NCI-H2196 treated with DMSO at 0.1 percent for 48 hours (cell line): Measurements from ENCODE around the gene FYN.
"Not testable (repeated sequence)": the region's sequence is repeated elsewhere in the genome, so short reads cannot be mapped to it uniquely, and the experiment has no call there.

Experiments used
- DNase-seq: peaks from one replicate; lab custom pipeline; 2025; ENCODE audit not compliant: unreplicated experiment; lab: John Stamatoyannopoulos, UW

The FYN gene

DNA sequence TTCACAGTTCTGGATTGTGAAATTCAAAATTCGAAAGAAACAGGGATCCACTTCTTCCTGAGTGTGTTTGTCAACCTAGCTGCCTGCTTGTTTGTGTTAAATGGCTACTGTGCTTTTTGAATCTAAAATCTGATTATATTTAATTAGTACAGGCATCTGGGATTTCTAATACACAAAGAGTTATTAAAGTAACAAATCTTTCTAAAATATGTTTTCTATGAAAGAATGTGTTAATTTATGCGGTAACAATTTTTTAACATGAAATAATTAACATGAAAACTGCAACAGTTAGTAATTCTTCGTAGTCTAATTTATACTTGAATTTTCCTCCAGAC lies 186.4 kb downstream of the FYN start:
- DNase-seq: no peak

DNA sequence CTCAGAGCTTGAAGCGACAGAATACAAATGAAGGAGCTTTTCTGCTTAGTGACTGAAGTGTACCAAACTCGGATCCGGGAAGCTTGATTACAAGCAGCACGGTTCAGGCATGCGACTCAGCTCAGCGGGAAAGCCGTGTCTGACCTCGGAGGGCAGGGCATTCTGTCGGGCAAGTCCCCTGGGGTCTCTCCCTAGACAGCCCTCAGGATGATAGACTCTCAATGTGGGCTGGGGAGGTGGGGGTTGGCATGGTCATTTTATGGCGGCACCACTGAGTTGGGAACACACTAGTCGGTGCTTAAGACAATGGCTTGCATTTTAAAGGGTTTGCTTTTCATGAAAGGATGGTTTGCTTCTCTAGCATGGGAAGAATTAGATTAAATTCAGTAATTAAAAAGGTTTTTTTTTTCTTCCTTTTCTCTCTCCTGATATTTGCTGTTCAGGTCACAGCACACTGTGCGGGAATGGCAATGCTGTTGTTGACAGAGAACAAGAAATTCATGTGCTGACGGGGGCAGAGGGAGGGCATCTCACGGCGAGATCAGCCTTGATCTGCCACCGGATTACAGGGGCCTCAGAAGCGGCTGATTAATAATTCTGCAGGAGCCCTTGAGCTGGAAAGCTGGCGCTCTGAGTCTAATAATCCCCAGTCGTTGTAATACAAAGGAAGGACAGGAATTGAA lies 186.9 kb downstream of the FYN start:
- DNase-seq: no peak

DNA sequence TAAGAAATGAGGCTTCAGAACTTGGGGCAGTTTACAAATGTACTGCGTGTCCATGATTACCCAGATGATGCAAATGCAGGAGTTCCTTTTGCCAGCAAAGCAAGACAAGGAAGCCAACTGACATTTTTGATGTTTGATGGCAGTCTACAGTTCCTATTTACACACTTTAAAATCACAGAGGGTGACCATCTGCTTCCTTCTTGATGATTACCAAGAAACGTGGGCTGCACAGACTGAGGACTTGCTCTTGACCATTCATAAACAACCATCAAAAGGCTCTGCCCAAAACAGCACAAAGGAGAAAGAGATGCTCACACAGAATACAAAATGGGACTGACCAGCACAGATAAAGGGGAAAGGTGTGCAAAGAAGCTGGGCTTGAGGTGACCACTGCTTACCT lies 187.7 kb downstream of the FYN start:
- no peak for DNase-seq

DNA sequence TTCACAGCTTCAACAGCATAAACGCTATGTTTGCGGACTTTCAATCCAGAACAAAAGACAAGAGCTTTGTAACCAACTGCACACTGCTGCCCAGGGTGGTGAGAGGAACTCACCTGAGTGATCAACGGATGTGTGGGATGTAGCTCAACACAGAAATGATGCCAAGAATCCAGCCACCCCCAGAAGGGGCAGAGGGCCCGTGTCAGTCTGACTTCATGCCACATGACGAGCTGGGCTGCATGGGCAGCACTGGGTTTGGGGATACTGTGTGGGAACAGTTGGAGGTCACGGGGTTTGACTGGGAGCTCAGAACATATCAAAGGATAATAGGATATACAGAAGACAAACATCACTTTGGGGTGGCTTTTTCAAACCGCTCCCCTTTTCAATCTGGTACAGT lies 188.2 kb downstream of the FYN start:
- no peak for DNase-seq

DNA sequence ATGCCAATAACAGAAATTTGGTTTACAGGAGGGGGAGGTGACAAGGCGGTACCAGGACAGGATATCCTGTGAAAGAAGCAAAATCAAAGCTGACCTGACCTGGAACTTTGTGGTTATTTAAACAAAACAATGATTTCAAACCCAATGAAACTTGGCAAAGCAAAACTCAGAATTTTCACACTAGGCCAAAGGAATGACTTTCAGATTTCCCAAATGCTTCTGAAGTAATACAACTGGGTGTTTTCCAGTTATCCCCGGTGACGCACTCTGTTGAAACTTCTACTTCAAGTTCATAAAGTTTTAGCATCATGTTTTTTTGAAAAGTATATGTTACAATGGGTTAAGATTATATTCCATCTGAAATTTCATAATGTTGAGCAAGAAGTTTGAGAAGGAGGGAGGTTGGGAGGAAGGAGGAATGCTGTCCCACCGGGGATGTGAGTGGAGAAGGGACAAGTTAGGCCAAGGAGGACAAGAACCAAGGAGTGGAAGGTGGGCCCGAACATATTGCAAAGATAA lies 189.4 kb downstream of the FYN start:
- no peak for DNase-seq

DNA sequence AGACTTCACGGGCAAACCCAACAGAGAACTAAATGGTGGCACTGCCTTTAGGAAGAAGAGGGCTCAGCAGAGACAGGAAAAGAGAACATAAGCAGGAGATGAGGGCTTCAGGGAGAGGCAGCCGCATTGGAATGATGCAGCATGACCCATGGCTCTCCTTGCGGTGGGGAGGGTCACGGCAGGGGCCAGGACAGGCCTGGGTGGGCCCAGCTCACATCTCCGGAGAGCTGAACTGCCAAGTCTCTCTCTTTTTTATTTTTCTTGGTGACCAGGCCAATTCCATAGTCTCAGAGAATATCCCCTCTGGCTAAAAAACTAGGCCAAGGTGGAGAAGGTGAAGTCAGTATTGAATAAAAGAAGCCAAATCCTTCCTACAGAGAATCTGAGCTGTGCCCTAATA lies 190.1 kb downstream of the FYN start:
- no peak for DNase-seq

GRCh38 chr6:111681860-111682259 lies 191.4 kb downstream of the FYN start:
- no peak for DNase-seq

GRCh38 chr6:111680811-111681609 lies 192.2 kb downstream of the FYN start:
- DNase-seq: not testable (repeated sequence)

GRCh38 chr6:111680015-111680712 lies 193.1 kb downstream of the FYN start:
- no peak for DNase-seq

DNA sequence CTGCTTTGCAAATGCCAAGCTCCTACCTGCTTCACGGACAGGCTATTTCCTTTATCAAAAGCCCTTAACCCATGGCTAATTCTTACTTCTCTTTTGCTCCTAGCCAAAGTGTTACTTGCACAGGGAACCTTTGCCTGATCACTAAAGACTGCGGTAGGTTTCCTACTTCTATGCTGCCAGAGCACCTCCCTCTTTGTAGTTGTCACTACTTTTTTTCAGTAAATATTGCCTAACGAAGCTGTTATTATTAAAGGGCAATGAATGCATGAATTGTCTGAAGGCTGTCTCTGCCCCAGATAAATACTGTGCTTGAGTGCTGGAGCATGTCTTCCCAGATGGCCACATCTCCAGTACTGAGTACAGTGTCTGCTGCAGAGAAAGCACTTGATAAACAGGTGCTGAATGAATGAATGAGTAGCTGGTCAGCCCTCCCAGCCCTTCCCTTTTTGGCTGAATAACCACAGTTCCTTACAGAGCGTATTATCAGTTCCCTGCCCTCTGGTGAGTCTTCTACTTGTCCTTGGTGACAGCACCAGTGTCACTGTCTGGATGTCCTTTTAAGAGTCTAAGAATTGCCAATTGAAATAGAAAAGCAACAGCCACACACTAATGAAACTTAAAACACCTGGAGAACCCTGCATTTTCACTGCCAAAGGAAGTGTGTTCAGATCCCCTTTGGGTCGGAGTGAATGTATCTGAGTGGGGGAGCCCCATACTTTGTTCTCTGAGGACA lies 194.0 kb downstream of the FYN start:
- DNase-seq: no peak

GRCh38 chr6:111677249-111677990 lies 195.8 kb downstream of the FYN start:
- DNase-seq: no peak

DNA sequence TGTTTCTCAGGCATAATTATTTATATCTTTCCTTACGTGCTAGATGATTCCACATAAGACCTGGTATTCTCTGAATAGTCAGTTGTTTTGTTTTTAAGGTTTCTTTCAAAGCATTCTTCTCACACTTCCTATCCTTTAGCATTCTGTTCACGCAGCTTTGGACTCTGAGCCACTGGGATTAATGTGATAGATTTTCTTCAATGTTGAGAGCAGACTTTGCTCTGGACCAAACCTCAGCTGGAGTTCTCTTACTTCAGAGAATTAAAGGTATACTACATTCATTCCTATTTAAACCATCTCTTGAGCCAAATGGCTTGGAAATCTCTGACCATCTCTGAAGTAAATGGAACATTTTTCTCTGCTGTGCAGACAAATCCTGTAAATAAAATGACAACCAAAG lies 196.9 kb downstream of the FYN start:
- DNase-seq: no peak

GRCh38 chr6:111674883-111675282 lies 198.4 kb downstream of the FYN start:
- no peak for DNase-seq

DNA sequence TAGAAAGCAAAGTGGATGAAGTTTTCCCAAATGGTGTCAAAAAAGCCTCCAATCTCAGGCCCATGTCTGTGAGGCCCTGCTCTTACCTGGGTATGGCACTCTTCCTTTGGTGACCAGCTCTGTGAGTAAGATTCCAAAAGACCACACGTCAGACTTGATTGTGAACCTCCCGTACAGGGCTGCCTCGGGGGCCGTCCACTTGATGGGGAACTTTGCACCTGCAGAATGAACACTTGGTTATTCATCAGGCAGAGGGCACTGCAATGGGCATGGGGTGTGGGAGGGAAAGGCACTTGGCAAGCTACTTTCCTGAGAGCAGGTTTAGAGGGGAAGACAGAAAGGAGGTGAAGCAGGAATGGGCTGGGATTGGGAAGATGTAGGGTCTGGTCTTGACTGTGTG lies 198.8 kb downstream of the FYN start:
- no peak for DNase-seq

- no peak for DNase-seq
Observed at GRCh38 chr6:111673937-111674336, 199.3 kb downstream of the FYN start.

GRCh38 chr6:111673532-111673931 lies 199.7 kb downstream of the FYN start:
- DNase-seq: no peak

DNA sequence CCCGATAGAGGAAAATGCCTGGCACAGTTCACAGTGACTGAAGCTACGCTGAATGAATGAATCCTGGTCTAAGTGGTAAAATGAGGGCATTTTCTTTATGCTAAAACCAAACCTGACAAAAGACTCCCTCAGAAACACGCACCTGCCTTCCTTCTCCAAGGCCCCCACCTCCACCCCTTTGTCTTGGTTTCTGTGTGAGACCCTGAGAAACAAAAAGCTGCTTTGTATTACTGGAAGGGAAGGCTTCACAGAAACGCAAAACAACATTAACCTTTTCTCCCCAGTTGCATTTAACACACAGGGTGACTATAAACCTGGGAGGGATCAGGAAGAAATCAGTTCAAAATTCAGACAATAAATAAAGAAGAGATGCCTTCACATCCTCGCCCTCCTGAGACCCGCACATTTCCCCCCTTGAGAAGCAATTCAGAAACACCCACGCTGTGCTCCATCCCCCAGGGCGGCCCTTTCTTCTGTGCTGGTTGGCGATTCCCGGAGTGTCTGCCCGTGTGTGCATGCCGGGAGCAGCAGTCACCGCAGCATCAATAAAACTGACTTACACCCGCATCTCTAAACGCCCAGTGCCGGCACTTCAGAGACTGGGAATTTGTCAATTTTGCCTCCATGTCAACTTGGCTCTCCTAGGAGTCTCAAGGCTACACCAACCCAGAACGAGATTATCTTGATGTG lies 200.3 kb downstream of the FYN start:
- no peak for DNase-seq

DNA sequence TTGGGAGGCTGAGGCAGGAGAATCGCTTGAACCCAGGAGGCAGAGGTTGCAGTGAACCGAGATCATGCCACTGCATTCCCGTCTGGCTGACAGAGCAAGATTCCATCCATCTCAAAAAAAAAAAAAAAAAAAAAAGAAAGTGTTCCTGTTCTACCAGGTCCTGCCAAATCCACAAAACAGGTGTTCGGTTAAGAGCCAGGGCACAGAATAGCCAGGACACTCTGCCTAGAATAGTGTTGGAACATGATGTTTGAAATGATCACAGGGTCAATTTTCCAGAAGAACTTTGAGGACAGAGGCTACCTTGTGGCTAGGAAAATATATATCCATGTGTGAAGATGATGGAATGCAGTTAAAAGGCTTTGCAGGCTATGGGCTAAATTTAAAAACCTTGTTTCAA lies 203.9 kb downstream of the FYN start:
- no peak for DNase-seq

GRCh38 chr6:111668410-111668809 lies 204.8 kb downstream of the FYN start:
- DNase-seq: no peak

DNA sequence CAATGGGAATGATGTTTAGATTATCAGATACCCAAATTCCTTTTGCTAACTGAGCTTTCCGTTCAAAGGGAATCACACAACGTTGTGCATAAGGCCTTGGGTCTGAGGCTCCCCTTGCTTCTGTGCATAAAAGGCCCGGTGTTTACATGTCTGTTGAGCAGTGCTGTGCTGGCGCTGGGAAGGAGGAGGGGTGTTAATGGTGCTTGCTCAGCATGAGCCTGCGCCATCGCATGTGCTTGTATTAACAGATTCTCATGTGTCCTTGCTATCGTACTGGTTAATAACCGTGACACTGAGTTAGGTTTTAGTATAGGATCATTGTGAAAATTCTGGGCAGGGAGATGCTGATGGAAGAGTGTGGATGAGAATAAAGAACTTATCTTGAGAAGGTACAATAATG lies 205.3 kb downstream of the FYN start:
- DNase-seq: no peak
